Stimulated activated naive CD8-positive, alpha-beta T cell treated with anti-CD3 and anti-CD28 coated beads, Interleukin-15, amount 100 ng/mL, for 72 hours (primary cell): Measurements from ENCODE around the gene PMAIP1.

ENCODE experiments used
- ATAC-seq: fragments of 150-1000 bp; cut with Tn5 transposase; 2 replicates; pipeline ENCODE4 v1.10.0; 2021; ENCODE audit warnings: mild to moderate bottlenecking, moderate library complexity
- DNase-seq, 2 donors: peaks; one replicate each; pipeline ENCODE4 v3.0.0; 2021 to 2022
- H3K27ac Mint-ChIP-seq, 2 donors: one replicate each; pipeline ENCODE4 v1.8.0; 2022; ENCODE audit warnings: mild to moderate bottlenecking in 2 of 2, mixed read lengths in 2 of 2, moderate library complexity in 2 of 2
- H3K27me3 Mint-ChIP-seq: one replicate; pipeline ENCODE4 v1.8.0; 2022; ENCODE audit warnings: mixed read lengths
- H3K4me1 Mint-ChIP-seq: one replicate; pipeline ENCODE4 v1.8.0; 2022; ENCODE audit warnings: mild to moderate bottlenecking, mixed read lengths
- H3K4me3 Mint-ChIP-seq, 2 donors: one replicate each; pipeline ENCODE4 v1.8.0; 2022; ENCODE audit warnings: mild to moderate bottlenecking in 2 of 2, mixed read lengths in 2 of 2, moderate library complexity in 1 of 2
- H3K9me3 Mint-ChIP-seq, 2 donors: one replicate each; pipeline ENCODE4 v1.8.0; 2022; ENCODE audit warnings: mixed read lengths in 2 of 2

The PMAIP1 gene

GRCh38 chr18:59902131-59902992, 2.6 kb downstream of the PMAIP1 start:
- Mint-ChIP-seq H3K9me3 (no peaks in the 10 kb centered on the region), H3K27ac (peak overlapping the region; percentile 94 to 100), H3K27me3 (no peaks in the 10 kb centered on the region), H3K4me1 (peaks cover 60% of the 10 kb centered on the region), H3K4me3 (peak overlapping the region; percentile 67 to 96)
- peak; percentile 42 for ATAC-seq
- DNase-seq: no peak

- Mint-ChIP-seq H3K4me1 (peaks cover 64% of the 10 kb centered on the region), H3K4me3 (peak overlapping the region; percentile 67 to 96), H3K27me3 (no peaks in the 10 kb centered on the region), H3K9me3 (no peaks in the 10 kb centered on the region), H3K27ac (peak overlapping the region; percentile 51 to 87)
- ATAC-seq (no peak), DNase-seq (no peak)
Observed at GRCh38 chr18:59902993-59903610, 3.3 kb downstream of the PMAIP1 start.

- ATAC-seq: no peak
- H3K4me3 Mint-ChIP-seq: peak overlapping the region; percentile 11 to 74
- no peaks in the 10 kb centered on the region for H3K27me3 Mint-ChIP-seq
- DNase-seq: no peak
- H3K9me3 Mint-ChIP-seq: no peaks in the 10 kb centered on the region
- peaks cover 64% of the 10 kb centered on the region for H3K4me1 Mint-ChIP-seq
- peak overlapping the region; percentile 57 to 94 for H3K27ac Mint-ChIP-seq
Observed at GRCh38 chr18:59904011-59904601, 4.3 kb downstream of the PMAIP1 start.

DNA sequence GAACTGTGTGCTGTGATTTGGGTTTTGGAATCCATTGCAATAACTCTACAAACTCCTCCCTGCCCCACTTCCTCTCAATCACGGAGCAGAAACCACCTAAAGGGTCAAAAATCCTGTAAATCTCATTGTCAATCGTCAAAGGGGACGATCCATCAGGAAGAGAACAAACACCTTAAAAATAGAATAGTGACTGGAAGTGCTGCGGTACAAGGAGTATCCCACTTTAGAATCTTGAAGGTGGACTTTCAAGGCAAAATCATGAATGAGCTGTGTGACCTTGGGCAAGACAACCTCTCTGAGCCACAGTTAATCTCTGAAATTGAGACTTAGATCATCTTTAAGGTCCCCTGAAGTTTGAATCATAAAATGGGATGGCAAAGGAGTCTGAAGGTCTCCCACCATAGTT, 5.9 kb downstream of the PMAIP1 start:
- peak overlapping the region in 1 of 2 donors; percentile 42 for H3K4me3 Mint-ChIP-seq
- ATAC-seq (no peak), DNase-seq (no peak)
- H3K27me3 Mint-ChIP-seq: no peaks in the 10 kb centered on the region
- no peaks in the 10 kb centered on the region for H3K9me3 Mint-ChIP-seq
- H3K27ac Mint-ChIP-seq: peak overlapping the region; percentile 23 to 91
- peaks cover 61% of the 10 kb centered on the region for H3K4me1 Mint-ChIP-seq

GRCh38 chr18:59906203-59906602, 6.4 kb downstream of the PMAIP1 start:
- H3K4me1 Mint-ChIP-seq: peaks cover 61% of the 10 kb centered on the region
- no peak for DNase-seq
- H3K27me3 Mint-ChIP-seq: no peaks in the 10 kb centered on the region
- peak overlapping the region; percentile 32 to 66 for H3K4me3 Mint-ChIP-seq
- no peaks in the 10 kb centered on the region for H3K9me3 Mint-ChIP-seq
- no peak overlapping the region for H3K27ac Mint-ChIP-seq
- ATAC-seq: no peak

GRCh38 chr18:59907172-59907571, 7.4 kb downstream of the PMAIP1 start:
- Mint-ChIP-seq H3K27ac (no peak overlapping the region), H3K9me3 (no peaks in the 10 kb centered on the region), H3K27me3 (no peaks in the 10 kb centered on the region), H3K4me3 (peak overlapping the region; percentile 11 to 66), H3K4me1 (peaks cover 58% of the 10 kb centered on the region)
- ATAC-seq: no peak
- DNase-seq: no peak

DNA sequence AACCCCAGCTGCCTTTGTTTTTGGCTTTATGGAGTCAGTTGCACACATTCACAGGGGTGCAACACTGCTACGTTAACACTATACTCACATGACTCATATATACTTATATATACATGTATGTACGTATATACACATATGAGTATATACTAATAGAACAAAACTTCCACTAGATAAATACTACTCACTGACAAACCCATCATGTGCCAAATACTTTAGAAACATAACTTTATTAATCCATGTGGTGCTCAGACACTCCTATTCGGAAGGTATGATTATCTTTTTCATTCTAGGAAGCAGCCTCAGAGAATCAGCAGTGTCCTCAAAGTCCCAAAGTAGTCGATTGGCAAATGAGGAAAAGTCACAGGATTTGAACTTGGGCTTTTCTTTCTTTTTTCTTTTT, 7.9 kb downstream of the PMAIP1 start:
- ATAC-seq: no peak
- H3K27me3 Mint-ChIP-seq: no peaks in the 10 kb centered on the region
- peaks cover 53% of the 10 kb centered on the region for H3K4me1 Mint-ChIP-seq
- no peak overlapping the region for H3K27ac Mint-ChIP-seq
- H3K4me3 Mint-ChIP-seq: peak overlapping the region in 1 of 2 donors; percentile 66
- no peaks in the 10 kb centered on the region for H3K9me3 Mint-ChIP-seq
- DNase-seq: no peak

DNA sequence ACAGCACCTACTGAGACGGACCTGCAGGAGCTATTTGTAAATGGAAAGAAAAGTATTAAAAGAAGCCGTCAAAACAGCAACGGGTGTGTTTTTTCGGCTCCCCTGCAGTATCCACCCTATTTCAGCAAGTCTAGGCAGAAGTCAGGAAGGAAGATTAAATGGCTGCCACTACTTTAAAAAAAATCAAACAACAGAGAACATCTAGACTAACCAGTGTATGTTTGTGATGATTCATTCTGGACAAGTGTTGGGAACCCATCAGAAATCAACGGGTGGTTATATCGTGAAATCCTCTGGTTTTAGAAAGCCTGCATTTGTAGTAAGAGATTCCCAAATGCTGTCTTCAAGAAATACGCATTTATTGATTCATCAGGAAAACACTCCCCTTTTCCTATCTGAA, 9.0 kb downstream of the PMAIP1 start:
- H3K27me3 Mint-ChIP-seq: no peaks in the 10 kb centered on the region
- no peaks in the 10 kb centered on the region for H3K9me3 Mint-ChIP-seq
- H3K4me1 Mint-ChIP-seq: peaks cover 45% of the 10 kb centered on the region
- H3K4me3 Mint-ChIP-seq: no peak overlapping the region
- DNase-seq (no peak), ATAC-seq (no peak)
- no peak overlapping the region for H3K27ac Mint-ChIP-seq

GRCh38 chr18:59909289-59910036, 9.7 kb downstream of the PMAIP1 start:
- Mint-ChIP-seq H3K27me3 (no peaks in the 10 kb centered on the region), H3K9me3 (no peaks in the 10 kb centered on the region), H3K4me1 (peaks cover 40% of the 10 kb centered on the region), H3K27ac (no peak overlapping the region), H3K4me3 (no peak overlapping the region)
- no peak for ATAC-seq
- DNase-seq: no peak

- Mint-ChIP-seq H3K4me3 (no peak overlapping the region), H3K27me3 (no peaks in the 10 kb centered on the region), H3K9me3 (no peaks in the 10 kb centered on the region), H3K27ac (no peak overlapping the region), H3K4me1 (peaks cover 24% of the 10 kb centered on the region)
- DNase-seq (no peak), ATAC-seq (no peak)
Observed at GRCh38 chr18:59910967-59911366, 11.2 kb downstream of the PMAIP1 start.

DNA sequence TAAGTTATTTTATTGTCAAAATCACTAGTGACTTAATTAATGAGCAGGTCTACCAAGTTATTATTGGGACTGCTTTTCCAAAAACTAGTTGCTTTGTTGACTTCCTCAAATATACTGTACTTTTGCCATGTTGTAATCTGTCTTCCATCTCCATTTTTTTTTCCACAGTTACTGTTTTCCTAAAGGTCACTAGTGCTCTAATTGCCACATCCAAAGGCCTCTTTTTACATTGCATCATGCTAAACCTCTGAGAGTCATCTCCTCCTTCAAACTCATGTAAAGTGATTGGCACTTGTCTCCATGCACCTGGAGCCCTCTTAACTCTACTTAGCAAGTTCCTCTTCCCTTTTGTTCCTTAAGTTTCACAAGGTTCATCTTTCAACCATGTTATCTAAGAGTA, 11.8 kb downstream of the PMAIP1 start:
- DNase-seq (no peak), ATAC-seq (no peak)
- no peak overlapping the region for H3K4me3 Mint-ChIP-seq
- H3K27ac Mint-ChIP-seq: peak overlapping the region in 1 of 2 donors; percentile 2
- no peaks in the 10 kb centered on the region for H3K9me3 Mint-ChIP-seq
- no peaks in the 10 kb centered on the region for H3K27me3 Mint-ChIP-seq
- H3K4me1 Mint-ChIP-seq: peaks cover 18% of the 10 kb centered on the region

DNA sequence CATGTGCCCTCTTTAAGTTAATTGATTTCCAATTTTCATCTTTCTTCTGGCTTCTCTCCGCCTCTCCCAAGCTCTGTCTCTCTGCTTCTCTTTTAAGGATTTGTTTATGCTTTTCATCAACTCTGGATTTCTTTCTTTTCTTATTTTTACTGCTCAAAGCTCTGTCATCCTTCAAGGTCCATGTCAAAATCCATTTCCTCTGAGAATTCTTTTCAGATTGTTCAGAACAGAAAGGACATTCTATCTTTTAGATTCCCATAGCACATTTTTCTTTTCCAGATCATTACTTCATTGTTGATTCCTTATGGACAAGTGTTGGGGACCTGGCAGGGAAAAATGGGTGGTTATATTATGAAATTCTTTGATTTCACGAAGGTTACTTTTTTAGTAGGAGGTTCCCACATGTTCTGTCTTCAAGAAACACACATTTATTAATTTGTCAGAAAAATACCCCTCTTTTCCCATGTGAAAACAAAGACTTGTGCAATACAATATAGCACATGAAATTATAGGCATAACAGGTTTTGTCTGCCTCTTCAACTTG, 12.3 kb downstream of the PMAIP1 start:
- peaks cover 14% of the 10 kb centered on the region for H3K4me1 Mint-ChIP-seq
- peak overlapping the region in 1 of 2 donors; percentile 2 for H3K27ac Mint-ChIP-seq
- H3K4me3 Mint-ChIP-seq: no peak overlapping the region
- no peaks in the 10 kb centered on the region for H3K27me3 Mint-ChIP-seq
- no peak for DNase-seq
- ATAC-seq: no peak
- H3K9me3 Mint-ChIP-seq: no peaks in the 10 kb centered on the region

DNA sequence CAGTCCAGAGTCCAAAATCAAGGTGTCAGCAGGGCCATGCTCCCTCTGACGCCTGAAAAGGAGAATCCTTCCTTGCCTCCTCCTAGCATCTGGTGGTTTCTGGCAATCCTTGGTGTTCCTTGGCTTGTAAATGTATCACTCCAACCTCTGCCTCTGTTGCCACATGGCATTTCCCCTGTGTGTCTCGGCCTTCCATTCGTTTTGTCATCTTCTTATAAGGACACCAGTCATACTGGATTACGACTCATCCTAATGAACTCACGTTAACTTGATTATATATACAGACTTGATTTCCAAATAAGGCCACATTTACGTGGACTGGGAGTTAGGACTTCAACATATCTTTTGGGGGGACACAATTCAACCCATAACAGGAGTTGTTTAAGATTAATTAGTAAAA, 15.8 kb downstream of the PMAIP1 start:
- peaks cover 7% of the 10 kb centered on the region for H3K27me3 Mint-ChIP-seq
- DNase-seq: no peak

DNA sequence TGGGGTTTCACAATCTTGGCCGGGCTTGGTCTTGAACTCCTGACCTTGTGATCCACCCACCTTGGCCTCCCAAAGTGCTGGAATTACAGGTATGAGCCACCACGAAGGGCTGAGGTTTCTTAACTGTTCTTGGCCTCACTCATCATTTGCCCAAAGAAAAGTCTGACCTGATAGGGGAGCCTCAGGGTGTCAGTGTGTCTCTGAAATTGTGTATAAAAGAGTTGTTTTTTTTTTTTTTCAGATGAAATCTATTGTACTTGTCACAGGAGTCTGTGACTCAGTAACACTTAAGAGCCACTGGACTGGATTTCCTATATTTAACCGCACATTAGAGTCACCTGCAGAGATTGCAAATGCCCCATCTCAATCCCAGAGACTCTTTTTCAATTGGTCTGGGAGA, 16.9 kb downstream of the PMAIP1 start:
- Mint-ChIP-seq H3K27me3 (peaks cover 7% of the 10 kb centered on the region), H3K9me3 (no peaks in the 10 kb centered on the region), H3K27ac (no peak overlapping the region), H3K4me3 (no peak overlapping the region), H3K4me1 (peaks cover 24% of the 10 kb centered on the region)
- no peak for ATAC-seq
- DNase-seq: no peak

More for the DNA sequence above, 15.8 kb downstream of the PMAIP1 start:
- peaks cover 17% of the 10 kb centered on the region for H3K4me1 Mint-ChIP-seq
- H3K27ac Mint-ChIP-seq: no peak overlapping the region
- no peak overlapping the region for H3K4me3 Mint-ChIP-seq
- ATAC-seq: no peak
- H3K9me3 Mint-ChIP-seq: no peaks in the 10 kb centered on the region

- no peak for ATAC-seq
- Mint-ChIP-seq H3K4me3 (no peak overlapping the region), H3K4me1 (peaks cover 27% of the 10 kb centered on the region)
Observed at GRCh38 chr18:59917422-59917821, 17.6 kb downstream of the PMAIP1 start.

More at GRCh38 chr18:59917422-59917821, 17.6 kb downstream of the PMAIP1 start:
- peaks cover 7% of the 10 kb centered on the region for H3K27me3 Mint-ChIP-seq
- H3K9me3 Mint-ChIP-seq: no peaks in the 10 kb centered on the region
- peak overlapping the region in 1 of 2 donors; percentile 77 for H3K27ac Mint-ChIP-seq
- no peak for DNase-seq
